ENCODE results near the gene BNC2. TPM values are rescaled to one million over a fixed set of nuclear protein-coding genes. Genes with fewer than 3 reads are reported as not detected.

BNC2 gene
- total RNA-seq, 1 experiment from 2014 or later: 5.7 TPM

DNA sequence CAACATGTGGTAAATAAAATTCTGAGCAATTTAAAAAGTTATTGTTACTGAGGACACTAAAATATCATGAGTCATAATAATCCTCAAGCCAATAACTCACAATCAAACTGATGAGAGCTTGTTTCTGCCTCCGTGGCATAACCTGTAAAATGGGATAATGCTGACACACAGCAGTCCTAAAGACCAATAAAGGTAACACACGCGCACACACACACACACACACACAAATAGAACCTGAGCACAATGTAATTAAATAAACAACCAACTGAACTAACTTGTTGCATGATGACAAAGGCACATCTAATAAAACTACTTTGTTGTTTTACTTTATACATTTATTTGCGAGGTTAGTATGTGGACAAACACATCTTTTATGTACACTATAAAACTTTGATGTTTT lies 358.2 kb downstream of the BNC2 start:
- H3K4me3 ChIP-seq (ENCODE audit: low read depth in 2 of 2, low read length in 2 of 2): no peak overlapping the region
- intact Hi-C loops (cut with micrococcal nuclease; ENCODE audit: unreplicated experiment): no loop called here
- no TSS peak for BruUV-seq (replicated peaks)
- H3K27ac ChIP-seq (ENCODE audit: low read length): no peak overlapping the region
- no peak for DNase-seq (ENCODE audit: low read depth, low spot score)
- CTCF ChIA-PET: no interaction called here
- no peaks in the 10 kb centered on the region for H3K4me1 ChIP-seq (ENCODE audit: control insufficient read depth, insufficient read depth, low read length)
- no peaks in the 10 kb centered on the region for H3K36me3 ChIP-seq (ENCODE audit: control insufficient read depth, insufficient read depth, low read length)
- no peaks in the 10 kb centered on the region for H3K9me3 ChIP-seq (ENCODE audit: control insufficient read depth, insufficient read depth, low read depth, low read length)
- ATAC-seq: no peak
- POLR2A ChIA-PET: no interaction called here
- TF ChIP-seq, protein P1, sequence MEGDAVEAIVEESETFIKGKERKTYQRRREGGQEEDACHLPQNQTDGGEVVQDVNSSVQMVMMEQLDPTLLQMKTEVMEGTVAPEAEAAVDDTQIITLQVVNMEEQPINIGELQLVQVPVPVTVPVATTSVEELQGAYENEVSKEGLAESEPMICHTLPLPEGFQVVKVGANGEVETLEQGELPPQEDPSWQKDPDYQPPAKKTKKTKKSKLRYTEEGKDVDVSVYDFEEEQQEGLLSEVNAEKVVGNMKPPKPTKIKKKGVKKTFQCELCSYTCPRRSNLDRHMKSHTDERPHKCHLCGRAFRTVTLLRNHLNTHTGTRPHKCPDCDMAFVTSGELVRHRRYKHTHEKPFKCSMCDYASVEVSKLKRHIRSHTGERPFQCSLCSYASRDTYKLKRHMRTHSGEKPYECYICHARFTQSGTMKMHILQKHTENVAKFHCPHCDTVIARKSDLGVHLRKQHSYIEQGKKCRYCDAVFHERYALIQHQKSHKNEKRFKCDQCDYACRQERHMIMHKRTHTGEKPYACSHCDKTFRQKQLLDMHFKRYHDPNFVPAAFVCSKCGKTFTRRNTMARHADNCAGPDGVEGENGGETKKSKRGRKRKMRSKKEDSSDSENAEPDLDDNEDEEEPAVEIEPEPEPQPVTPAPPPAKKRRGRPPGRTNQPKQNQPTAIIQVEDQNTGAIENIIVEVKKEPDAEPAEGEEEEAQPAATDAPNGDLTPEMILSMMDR (IDR thresholded peaks at IDR 0.05): no peak
- TF ChIP-seq, protein P2, sequence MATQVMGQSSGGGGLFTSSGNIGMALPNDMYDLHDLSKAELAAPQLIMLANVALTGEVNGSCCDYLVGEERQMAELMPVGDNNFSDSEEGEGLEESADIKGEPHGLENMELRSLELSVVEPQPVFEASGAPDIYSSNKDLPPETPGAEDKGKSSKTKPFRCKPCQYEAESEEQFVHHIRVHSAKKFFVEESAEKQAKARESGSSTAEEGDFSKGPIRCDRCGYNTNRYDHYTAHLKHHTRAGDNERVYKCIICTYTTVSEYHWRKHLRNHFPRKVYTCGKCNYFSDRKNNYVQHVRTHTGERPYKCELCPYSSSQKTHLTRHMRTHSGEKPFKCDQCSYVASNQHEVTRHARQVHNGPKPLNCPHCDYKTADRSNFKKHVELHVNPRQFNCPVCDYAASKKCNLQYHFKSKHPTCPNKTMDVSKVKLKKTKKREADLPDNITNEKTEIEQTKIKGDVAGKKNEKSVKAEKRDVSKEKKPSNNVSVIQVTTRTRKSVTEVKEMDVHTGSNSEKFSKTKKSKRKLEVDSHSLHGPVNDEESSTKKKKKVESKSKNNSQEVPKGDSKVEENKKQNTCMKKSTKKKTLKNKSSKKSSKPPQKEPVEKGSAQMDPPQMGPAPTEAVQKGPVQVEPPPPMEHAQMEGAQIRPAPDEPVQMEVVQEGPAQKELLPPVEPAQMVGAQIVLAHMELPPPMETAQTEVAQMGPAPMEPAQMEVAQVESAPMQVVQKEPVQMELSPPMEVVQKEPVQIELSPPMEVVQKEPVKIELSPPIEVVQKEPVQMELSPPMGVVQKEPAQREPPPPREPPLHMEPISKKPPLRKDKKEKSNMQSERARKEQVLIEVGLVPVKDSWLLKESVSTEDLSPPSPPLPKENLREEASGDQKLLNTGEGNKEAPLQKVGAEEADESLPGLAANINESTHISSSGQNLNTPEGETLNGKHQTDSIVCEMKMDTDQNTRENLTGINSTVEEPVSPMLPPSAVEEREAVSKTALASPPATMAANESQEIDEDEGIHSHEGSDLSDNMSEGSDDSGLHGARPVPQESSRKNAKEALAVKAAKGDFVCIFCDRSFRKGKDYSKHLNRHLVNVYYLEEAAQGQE (IDR thresholded peaks at IDR 0.05; ENCODE audit: insufficient read depth in 1 of 2, low read depth in 2 of 2, low read length in 1 of 2): no peak
- TF ChIP-seq SIN3A (IDR thresholded peaks at IDR 0.05; ENCODE audit: borderline replicate concordance, insufficient read depth, low read depth, low read length) (no peak), POLR2AphosphoS5 (IDR thresholded peaks at IDR 0.05; ENCODE audit: low read depth, low read length) (no peak), TCF7L2 (IDR thresholded peaks at IDR 0.05; ENCODE audit: low read depth, low read length) (no peak)
- no peaks in the 10 kb centered on the region for H3K27me3 ChIP-seq (ENCODE audit: control insufficient read depth, insufficient read depth, low read length)
- in situ Hi-C loops (cut with HindIII; ENCODE audit: low pct_unique_long_range_greater_than_20kb, low sequenced_read_pairs): no loop called here

DNA sequence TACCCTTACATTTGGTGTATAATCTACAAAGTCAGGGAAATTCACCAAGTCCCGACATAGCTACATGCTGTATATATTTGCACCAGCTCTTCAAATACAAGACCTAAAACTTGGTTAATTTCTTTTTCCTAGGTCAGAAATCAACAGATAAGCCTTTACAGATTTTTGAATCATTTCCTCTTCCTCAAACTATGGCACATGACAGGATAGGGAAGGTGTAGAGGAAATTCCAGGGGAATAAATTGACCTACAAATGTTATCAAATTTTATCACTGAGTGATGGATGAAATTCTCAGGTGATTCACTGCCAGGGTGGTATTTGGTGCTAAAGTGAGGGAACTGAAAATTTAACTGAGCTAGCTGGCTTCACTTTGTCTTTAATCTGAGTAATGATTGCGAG lies 360.0 kb downstream of the BNC2 start:
- CTCF ChIA-PET: no interaction called here
- in situ Hi-C loops (cut with HindIII; ENCODE audit: low pct_unique_long_range_greater_than_20kb, low sequenced_read_pairs): no loop called here
- no peak for DNase-seq (ENCODE audit: low read depth, low spot score)

More for the DNA sequence above, 360.0 kb downstream of the BNC2 start:
- no peaks in the 10 kb centered on the region for H3K36me3 ChIP-seq (ENCODE audit: control insufficient read depth, insufficient read depth, low read length)
- H3K4me1 ChIP-seq (ENCODE audit: control insufficient read depth, insufficient read depth, low read length): no peaks in the 10 kb centered on the region; the same call in 1 of the 2 replicates
- intact Hi-C loops (cut with micrococcal nuclease; ENCODE audit: unreplicated experiment): no loop called here
- H3K27me3 ChIP-seq (ENCODE audit: control insufficient read depth, insufficient read depth, low read length): no peaks in the 10 kb centered on the region
- H3K4me3 ChIP-seq (ENCODE audit: low read depth in 2 of 2, low read length in 2 of 2): no peak overlapping the region
- no peaks in the 10 kb centered on the region for H3K9me3 ChIP-seq (ENCODE audit: control insufficient read depth, insufficient read depth, low read depth, low read length)
- TF ChIP-seq, protein P1 (IDR thresholded peaks at IDR 0.05): no peak
- TF ChIP-seq POLR2AphosphoS5 (IDR thresholded peaks at IDR 0.05; ENCODE audit: low read depth, low read length) (no peak), TCF7L2 (IDR thresholded peaks at IDR 0.05; ENCODE audit: low read depth, low read length) (no peak), SIN3A (IDR thresholded peaks at IDR 0.05; ENCODE audit: borderline replicate concordance, insufficient read depth, low read depth, low read length) (no peak)
- TF ChIP-seq, protein P2 (IDR thresholded peaks at IDR 0.05; ENCODE audit: insufficient read depth in 1 of 2, low read depth in 2 of 2, low read length in 1 of 2): no peak
- H3K27ac ChIP-seq (ENCODE audit: low read length): no peak overlapping the region
- BruUV-seq (replicated peaks): no TSS peak
- POLR2A ChIA-PET: no interaction called here
- ATAC-seq: no peak

All from Panc1 (cell line).